Uterus (tissue), 2 donors: Measurements from ENCODE around the gene ZNF521.

Experiments used
- CTCF ChIP-seq, 4 experiments: fragments of 200-600 bp in 2 of 4; fragments of 450-650 bp in 2 of 4; sonication (generic) in 2 of 4; IDR thresholded peaks; one replicate each; pipeline ENCODE4 v1.5.1; 2016 to 2019; ENCODE audit warnings: antibody characterized with exemption in 4 of 4, mild to moderate bottlenecking in 2 of 4, moderate library complexity in 1 of 4
- POLR2A ChIP-seq, 2 donors: fragments of 450-650 bp; IDR thresholded peaks; one replicate each; pipeline ENCODE4 v1.6.1; 2016; ENCODE audit warnings: antibody characterized with exemption in 2 of 2, mild to moderate bottlenecking in 1 of 2, moderate library complexity in 1 of 2

DNA sequence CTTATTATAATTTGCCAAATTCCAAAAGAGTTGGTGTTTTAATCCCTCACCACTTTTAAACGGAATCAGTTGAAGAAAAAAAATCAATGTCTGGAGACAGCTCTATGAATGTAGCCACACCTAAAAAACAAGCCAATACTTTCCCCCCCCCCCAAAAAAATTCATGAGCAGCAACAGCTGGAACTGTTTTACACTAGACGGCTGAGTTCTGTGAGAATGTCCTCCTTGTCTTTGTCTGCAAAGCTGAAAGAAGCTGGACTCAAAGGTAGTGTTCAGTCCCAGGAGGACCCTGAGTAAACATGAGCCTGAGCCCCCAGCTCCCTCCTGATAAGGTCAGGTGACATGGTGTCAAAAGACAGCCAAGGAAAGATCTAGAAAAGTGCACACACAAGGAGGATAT is 68.2 kb downstream of the ZNF521 start:
- TF ChIP-seq POLR2A (IDR thresholded peaks at IDR 0.05) = no peak
- TF ChIP-seq CTCF (IDR thresholded peaks at IDR 0.05) = no peak
